Measurements from ENCODE around the gene CCDC91.
"Not testable (repeated sequence)": the region's sequence is repeated elsewhere in the genome, so short reads cannot be mapped to it uniquely, and the experiment has no call there.

Gene CCDC91

GRCh38 chr12:28268608-28269229 is 78.5 kb downstream of the CCDC91 start:
- no peak for FAIRE-seq
- no peak for DNase-seq (ENCODE audit: extremely low spot score, insufficient read length, low read depth)

- FAIRE-seq = no peak
- DNase-seq (ENCODE audit: extremely low spot score, insufficient read length, low read depth) = no peak
Observed at GRCh38 chr12:28269851-28270250, 79.6 kb downstream of the CCDC91 start.

GRCh38 chr12:28278499-28278898 is 88.2 kb downstream of the CCDC91 start:
- DNase-seq (ENCODE audit: extremely low spot score, insufficient read length, low read depth) (no peak), FAIRE-seq (no peak)

GRCh38 chr12:28278960-28279359 is 88.7 kb downstream of the CCDC91 start:
- DNase-seq (ENCODE audit: extremely low spot score, insufficient read length, low read depth) (no peak), FAIRE-seq (no peak)

- no peak for DNase-seq (ENCODE audit: extremely low spot score, insufficient read length, low read depth)
- no peak for FAIRE-seq
Observed at GRCh38 chr12:28286352-28286751, 96.1 kb downstream of the CCDC91 start.

GRCh38 chr12:28290262-28290661 is 100.0 kb downstream of the CCDC91 start:
- DNase-seq (ENCODE audit: extremely low spot score, insufficient read length, low read depth) (no peak), FAIRE-seq (no peak)

- DNase-seq (ENCODE audit: extremely low spot score, insufficient read length, low read depth) = no peak
- FAIRE-seq = no peak
Observed at GRCh38 chr12:28292699-28293098, 102.4 kb downstream of the CCDC91 start.

GRCh38 chr12:28294300-28294699 is 104.0 kb downstream of the CCDC91 start:
- no peak for FAIRE-seq
- no peak for DNase-seq (ENCODE audit: extremely low spot score, insufficient read length, low read depth)

- FAIRE-seq (no peak), DNase-seq (ENCODE audit: extremely low spot score, insufficient read length, low read depth) (no peak)
Observed at GRCh38 chr12:28296287-28296686, 106.0 kb downstream of the CCDC91 start.

GRCh38 chr12:28303192-28303591 is 112.9 kb downstream of the CCDC91 start:
- FAIRE-seq (no peak), DNase-seq (ENCODE audit: extremely low spot score, insufficient read length, low read depth) (no peak)

GRCh38 chr12:28306535-28306934 is 116.3 kb downstream of the CCDC91 start:
- DNase-seq (ENCODE audit: extremely low spot score, insufficient read length, low read depth) (no peak), FAIRE-seq (no peak)

GRCh38 chr12:28308891-28309290 is 118.6 kb downstream of the CCDC91 start:
- FAIRE-seq = no peak
- no peak for DNase-seq (ENCODE audit: extremely low spot score, insufficient read length, low read depth)

- DNase-seq (ENCODE audit: extremely low spot score, insufficient read length, low read depth) = no peak
- no peak for FAIRE-seq
Observed at GRCh38 chr12:28313631-28314030, 123.4 kb downstream of the CCDC91 start.

- DNase-seq (ENCODE audit: extremely low spot score, insufficient read length, low read depth) (no peak), FAIRE-seq (no peak)
Observed at GRCh38 chr12:28316049-28316448, 125.8 kb downstream of the CCDC91 start.

GRCh38 chr12:28318273-28318672 is 128.0 kb downstream of the CCDC91 start:
- no peak for DNase-seq (ENCODE audit: extremely low spot score, insufficient read length, low read depth)
- FAIRE-seq = no peak

- no peak for DNase-seq (ENCODE audit: extremely low spot score, insufficient read length, low read depth)
- FAIRE-seq = no peak
Observed at GRCh38 chr12:28320353-28320752, 130.1 kb downstream of the CCDC91 start.

- DNase-seq (ENCODE audit: extremely low spot score, insufficient read length, low read depth) (no peak), FAIRE-seq (no peak)
Observed at GRCh38 chr12:28327722-28328121, 137.5 kb downstream of the CCDC91 start.

GRCh38 chr12:28328967-28329366 is 138.7 kb downstream of the CCDC91 start:
- FAIRE-seq = peak; percentile 5
- no peak for DNase-seq (ENCODE audit: extremely low spot score, insufficient read length, low read depth)

- DNase-seq (ENCODE audit: extremely low spot score, insufficient read length, low read depth); FAIRE-seq: not testable (repeated sequence)
Observed at GRCh38 chr12:28329727-28330126, 139.5 kb downstream of the CCDC91 start.

- not testable (repeated sequence) for FAIRE-seq; DNase-seq (ENCODE audit: extremely low spot score, insufficient read length, low read depth)
Observed at GRCh38 chr12:28330232-28330631, 140.0 kb downstream of the CCDC91 start.

- FAIRE-seq = no peak
- DNase-seq (ENCODE audit: extremely low spot score, insufficient read length, low read depth) = no peak
Observed at GRCh38 chr12:28331130-28331529, 140.9 kb downstream of the CCDC91 start.

GRCh38 chr12:28340261-28341045 is 150.2 kb downstream of the CCDC91 start:
- no peak for FAIRE-seq

More at GRCh38 chr12:28340261-28341045, 150.2 kb downstream of the CCDC91 start:
- no peak for DNase-seq (ENCODE audit: extremely low spot score, insufficient read length, low read depth)

Measured in GM18507 (cell line).